ENCODE results near the gene CBFA2T3. TPM values are rescaled to one million over a fixed set of nuclear protein-coding genes. Genes with fewer than 3 reads are reported as not detected.

CBFA2T3 gene
- total RNA-seq, 1 donor: 1.3 TPM

DNA sequence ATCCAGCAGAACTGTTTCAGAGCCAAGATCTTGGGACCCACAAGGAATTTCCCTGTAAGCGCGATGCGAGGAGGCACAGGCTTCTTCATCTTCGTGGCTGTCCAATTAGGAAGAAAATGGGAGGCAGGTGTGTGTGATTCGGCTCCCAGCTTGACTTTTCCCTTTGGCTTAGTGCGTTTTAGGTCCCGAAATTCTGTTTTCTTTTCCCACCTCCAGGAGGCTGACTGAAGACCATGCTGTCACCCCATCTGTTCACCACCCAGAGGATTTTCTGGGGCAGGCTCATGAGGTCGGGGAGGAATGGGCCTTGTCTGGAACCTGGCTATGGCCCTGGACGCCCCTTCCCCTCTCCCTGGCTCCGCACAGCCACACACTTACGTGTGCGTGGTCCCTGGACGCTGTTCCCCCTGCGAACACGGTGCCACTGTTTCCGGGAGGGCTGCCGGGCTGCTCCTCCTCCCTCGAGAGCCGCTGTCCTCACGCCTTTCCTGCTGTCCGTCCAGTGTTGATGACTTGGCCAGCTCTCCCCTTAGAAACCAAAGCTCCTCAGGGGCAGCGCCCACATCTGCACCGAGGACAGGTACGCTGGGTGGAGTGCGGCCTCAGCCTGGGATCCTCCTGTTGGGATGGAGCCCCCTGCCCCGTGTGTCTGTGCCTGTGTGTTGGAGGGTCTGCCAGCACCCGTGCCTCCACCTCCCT, 107.9 kb downstream of the CBFA2T3 start:
- Histone ChIP-seq H3K4me3 (ENCODE audit: low read length) (no peak overlapping the region), H3K4me1 (ENCODE audit: insufficient read depth, low read length) (peaks cover 11% of the 10 kb centered on the region), H3K27me3 (ENCODE audit: insufficient read depth, low read length) (peaks cover 3% of the 10 kb centered on the region)

DNA sequence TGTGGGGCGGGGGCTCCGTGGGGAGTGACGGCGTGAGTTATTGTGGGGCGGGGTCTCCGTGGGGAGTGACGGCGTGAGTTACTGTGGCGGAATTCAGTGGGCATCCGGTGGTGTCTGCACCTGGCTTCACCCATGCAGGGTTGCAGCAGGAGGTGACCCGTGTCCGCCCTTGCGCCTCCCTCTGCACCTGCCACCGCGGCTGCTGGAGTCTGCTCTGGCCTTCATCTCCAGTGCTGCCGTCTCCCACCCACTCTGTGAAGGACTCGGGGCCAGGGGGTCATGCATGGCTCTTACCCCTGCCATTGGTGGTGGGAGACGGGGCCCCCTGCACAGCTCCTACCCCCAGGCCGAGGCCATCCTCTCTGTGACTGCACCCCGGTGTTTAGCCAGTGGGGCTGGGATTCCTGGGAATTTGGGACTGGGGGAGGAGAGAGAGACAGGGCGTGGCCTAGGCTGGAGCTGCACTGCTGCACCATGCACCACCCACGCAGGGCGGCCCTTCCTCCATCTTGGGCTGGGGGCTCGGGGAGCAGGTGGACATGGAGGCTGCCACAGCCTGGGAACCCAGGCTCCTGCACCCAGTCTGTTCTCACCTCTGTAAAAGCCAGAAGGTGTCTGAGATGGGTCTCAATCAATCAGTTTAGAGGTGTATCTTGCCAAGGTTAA, 109.3 kb downstream of the CBFA2T3 start:
- H3K27me3 ChIP-seq (ENCODE audit: insufficient read depth, low read length): peaks cover 3% of the 10 kb centered on the region
- H3K4me1 ChIP-seq (ENCODE audit: insufficient read depth, low read length): peaks cover 11% of the 10 kb centered on the region
- H3K9me3 ChIP-seq (ENCODE audit: low read depth, low read length): no peaks in the 10 kb centered on the region

More for the DNA sequence above, 107.9 kb downstream of the CBFA2T3 start:
- H3K9me3 ChIP-seq (ENCODE audit: low read depth, low read length): no peaks in the 10 kb centered on the region

DNA sequence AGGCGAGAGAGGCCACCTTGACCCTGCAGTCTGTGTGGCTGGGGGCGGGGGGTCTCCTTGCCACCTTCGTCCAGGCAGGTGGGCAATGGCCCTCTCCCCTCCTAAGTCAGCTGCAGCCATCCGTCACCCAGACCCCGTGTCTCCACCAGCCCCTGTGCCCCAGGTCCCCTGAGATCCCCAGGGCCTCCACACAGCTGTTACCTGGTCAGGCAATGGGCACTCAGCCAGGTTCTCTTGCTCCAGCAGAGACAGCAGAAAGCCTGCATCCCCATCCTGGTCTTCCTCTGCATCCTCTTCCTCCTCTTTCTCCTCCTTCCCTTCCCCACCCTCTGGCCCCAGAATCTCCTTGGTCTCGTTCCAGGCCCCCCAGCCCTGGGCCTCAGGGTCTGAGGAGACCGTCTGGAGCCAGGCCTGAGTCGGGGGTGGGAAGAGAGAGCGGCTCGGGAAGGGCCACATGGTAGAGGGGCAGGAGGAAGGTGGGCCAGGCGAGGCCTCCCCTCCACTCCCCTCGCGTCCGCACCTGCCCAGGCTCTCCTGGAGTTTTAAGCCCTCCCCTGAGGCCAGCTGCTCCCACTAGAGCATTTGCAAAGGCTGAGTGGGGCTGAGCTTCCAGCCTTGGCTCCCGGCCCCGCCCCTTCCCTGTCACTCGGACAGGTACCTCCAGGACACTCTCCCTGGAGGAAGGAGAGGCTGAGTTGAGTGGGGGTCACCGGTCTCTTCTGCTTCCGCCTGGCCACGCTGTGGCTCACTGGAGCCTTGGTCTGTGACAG, 110.7 kb downstream of the CBFA2T3 start, which contains the start of gene PABPN1L:
TSS of gene PABPN1L (minus strand) at position 510 of the 770 bp plus-strand sequence. CDS start at position 456, 54 bp downstream.
- no peak within 1 kb of the TSS for H3K4me3 ChIP-seq (ENCODE audit: low read length)

More for the DNA sequence above, 109.3 kb downstream of the CBFA2T3 start:
- no peak overlapping the region for H3K4me3 ChIP-seq (ENCODE audit: low read length)

DNA sequence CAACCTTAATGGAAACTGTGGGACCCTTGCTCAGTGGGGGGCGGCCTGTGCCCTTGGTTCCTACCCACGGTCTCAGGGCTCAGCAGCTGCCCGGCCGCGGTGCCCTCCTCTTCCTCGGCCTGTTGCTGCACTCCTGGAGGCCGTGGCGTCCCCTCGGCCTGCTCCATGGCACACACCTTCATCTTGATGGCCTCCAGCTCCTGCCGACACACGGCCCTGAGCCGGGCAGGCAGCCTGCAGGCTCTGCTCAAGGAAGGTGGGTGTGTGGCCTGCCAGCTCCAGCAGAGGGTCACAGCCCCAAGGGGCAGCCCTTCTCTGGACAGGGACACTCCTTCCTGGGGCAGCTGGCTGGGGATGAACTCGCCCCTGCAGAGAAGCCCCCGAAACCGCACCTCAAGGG, 111.3 kb downstream of the CBFA2T3 start:
- H3K4me1 ChIP-seq (ENCODE audit: insufficient read depth, low read length): peaks cover 5% of the 10 kb centered on the region
- H3K27me3 ChIP-seq (ENCODE audit: insufficient read depth, low read length): peaks cover under 1% of the 10 kb centered on the region
- H3K4me3 ChIP-seq (ENCODE audit: low read length): no peak overlapping the region
- no peaks in the 10 kb centered on the region for H3K9me3 ChIP-seq (ENCODE audit: low read depth, low read length)

More for the DNA sequence above, 110.7 kb downstream of the CBFA2T3 start, which contains the start of gene PABPN1L:
- peaks cover 3% of the 10 kb centered on the region for H3K27me3 ChIP-seq (ENCODE audit: insufficient read depth, low read length)
- no peaks in the 10 kb centered on the region for H3K9me3 ChIP-seq (ENCODE audit: low read depth, low read length)
- H3K4me1 ChIP-seq (ENCODE audit: insufficient read depth, low read length): peaks cover 11% of the 10 kb centered on the region

DNA sequence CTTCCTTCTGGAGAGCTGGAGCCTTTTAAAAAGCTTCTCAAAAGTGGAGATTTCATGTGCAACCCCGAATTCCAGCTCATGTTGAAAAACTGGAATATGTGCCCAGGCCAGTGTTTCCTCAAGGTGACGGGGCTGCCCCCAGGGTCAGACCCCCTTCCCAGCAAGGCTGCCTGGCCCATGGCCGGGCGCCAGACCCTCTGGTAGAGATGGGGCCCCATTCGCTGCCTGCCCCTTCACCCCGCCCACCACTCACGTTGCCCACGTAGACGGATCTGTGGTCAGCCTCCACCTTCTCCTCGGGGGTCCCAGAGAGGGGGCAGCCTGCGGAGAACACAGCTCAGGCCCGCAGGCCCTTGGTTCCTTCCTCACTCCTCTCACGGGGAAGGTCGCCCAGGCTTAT, 111.7 kb downstream of the CBFA2T3 start:
- Histone ChIP-seq H3K9me3 (ENCODE audit: low read depth, low read length) (no peaks in the 10 kb centered on the region), H3K27me3 (ENCODE audit: insufficient read depth, low read length) (no peaks in the 10 kb centered on the region)

DNA sequence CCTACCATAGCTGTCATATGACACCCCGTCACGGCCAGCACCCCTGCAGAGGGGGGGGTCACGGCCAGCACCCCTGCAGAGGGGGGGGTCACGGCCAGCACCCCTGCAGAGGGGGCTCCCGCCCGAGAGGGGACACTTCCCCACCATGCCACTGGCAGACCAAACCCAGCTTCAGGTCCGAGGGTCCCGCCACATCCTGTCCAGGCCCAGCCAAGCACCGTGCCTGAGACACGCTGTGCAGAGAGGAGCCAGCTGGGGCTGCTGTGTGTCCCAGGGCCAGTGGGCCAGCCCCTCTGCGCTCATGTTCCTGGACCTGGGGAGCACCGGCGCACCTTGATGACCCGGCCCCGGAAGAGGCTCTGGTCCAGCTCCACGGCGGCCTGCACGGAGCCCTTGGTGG, 112.5 kb downstream of the CBFA2T3 start:
- H3K4me1 ChIP-seq (ENCODE audit: insufficient read depth, low read length): no peaks in the 10 kb centered on the region
- H3K9me3 ChIP-seq (ENCODE audit: low read depth, low read length): no peaks in the 10 kb centered on the region
- no peaks in the 10 kb centered on the region for H3K27me3 ChIP-seq (ENCODE audit: insufficient read depth, low read length)
- H3K4me3 ChIP-seq (ENCODE audit: low read length): no peak overlapping the region

More for the DNA sequence above, 111.7 kb downstream of the CBFA2T3 start:
- no peak overlapping the region for H3K4me3 ChIP-seq (ENCODE audit: low read length)
- H3K4me1 ChIP-seq (ENCODE audit: insufficient read depth, low read length): peaks cover under 1% of the 10 kb centered on the region

DNA sequence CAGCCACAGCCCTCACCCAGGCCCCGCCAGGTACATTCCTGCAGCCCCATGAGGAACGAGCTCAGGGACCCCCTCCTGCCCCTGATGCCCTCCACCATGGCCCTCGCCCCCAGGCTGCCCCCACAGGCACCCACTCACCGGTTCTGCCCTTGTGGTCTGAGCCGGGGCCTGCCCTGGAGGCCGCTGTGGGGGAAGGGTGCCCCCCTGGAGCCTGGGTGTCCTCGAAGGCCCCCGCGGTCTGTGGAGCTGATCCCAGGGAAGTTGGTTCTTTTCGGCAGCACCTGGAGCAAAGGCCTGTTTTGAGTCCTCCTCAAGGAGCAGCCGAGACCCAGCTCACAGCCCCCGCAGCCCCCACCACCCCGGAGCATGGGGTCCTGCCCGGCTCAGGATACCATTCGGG, 112.9 kb downstream of the CBFA2T3 start:
- Histone ChIP-seq H3K4me1 (ENCODE audit: insufficient read depth, low read length) (no peaks in the 10 kb centered on the region), H3K4me3 (ENCODE audit: low read length) (no peak overlapping the region), H3K9me3 (ENCODE audit: low read depth, low read length) (no peaks in the 10 kb centered on the region), H3K27me3 (ENCODE audit: insufficient read depth, low read length) (no peaks in the 10 kb centered on the region)

DNA sequence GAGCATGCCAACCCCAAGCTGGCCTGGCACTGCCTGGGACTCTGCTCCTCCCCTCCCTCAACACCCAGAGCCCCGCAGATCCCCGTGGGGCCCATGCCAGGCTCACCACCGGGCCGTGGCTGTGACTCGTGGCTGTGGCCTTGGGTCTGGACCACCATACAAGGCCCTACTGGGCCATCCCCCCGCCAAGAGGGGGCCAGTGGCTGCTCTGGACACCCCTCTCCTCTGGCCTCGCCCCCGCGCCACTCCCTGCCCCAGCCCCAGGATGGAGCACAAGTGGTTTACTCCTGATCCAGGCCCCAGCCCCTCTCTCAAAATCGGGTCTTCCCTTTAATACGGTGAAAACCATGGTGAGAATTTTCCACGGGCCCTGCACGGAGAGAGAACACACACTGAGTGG, 113.6 kb downstream of the CBFA2T3 start:
- Histone ChIP-seq H3K27me3 (ENCODE audit: insufficient read depth, low read length) (no peaks in the 10 kb centered on the region), H3K4me3 (ENCODE audit: low read length) (no peak overlapping the region), H3K9me3 (ENCODE audit: low read depth, low read length) (no peaks in the 10 kb centered on the region), H3K4me1 (ENCODE audit: insufficient read depth, low read length) (no peaks in the 10 kb centered on the region)

DNA sequence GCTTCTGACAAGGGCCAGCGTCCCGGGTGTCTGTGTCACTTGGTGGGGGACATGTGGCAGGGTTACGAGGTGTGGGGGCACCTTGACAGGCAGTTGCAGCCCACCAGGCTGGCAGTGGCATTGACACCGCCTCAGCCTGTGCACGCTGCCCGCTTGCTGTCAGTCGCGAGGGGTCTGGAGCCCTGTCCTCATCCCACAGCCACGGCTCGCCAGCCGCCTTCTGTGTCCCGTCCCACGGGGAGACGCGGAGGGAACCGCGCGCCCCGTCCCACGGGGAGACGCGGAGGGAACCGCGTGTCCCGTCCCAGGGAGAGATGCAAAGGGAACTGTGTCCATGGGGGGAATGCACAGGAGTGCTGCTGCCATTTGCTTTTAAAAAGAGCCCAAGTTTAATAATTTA, 114.0 kb downstream of the CBFA2T3 start:
- H3K9me3 ChIP-seq (ENCODE audit: low read depth, low read length): no peaks in the 10 kb centered on the region
- H3K27me3 ChIP-seq (ENCODE audit: insufficient read depth, low read length): no peaks in the 10 kb centered on the region
- peaks cover 4% of the 10 kb centered on the region for H3K4me1 ChIP-seq (ENCODE audit: insufficient read depth, low read length)
- H3K4me3 ChIP-seq (ENCODE audit: low read length): no peak overlapping the region

DNA sequence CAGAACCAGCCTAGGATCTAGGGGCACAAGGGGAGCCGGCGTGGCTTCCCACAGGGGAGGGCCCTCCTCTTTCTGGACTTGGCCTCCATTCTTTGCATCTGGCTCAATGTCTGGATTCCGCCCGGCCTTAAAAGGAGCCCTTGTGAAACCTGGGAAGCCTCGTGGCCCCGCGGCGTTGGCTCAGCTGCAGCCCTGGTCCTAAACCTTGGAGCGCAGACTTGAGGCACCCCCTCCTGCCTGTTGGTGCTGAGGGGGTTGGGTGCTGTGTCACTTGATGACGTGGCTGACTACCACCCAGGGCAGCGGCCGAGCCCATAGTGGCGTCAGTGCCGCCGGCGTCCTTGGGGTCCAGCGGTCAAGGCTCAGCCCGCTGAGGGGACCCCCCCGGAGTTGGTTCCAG, 115.6 kb downstream of the CBFA2T3 start:
- H3K4me3 ChIP-seq (ENCODE audit: low read length): no peak overlapping the region
- H3K9me3 ChIP-seq (ENCODE audit: low read depth, low read length): no peaks in the 10 kb centered on the region
- H3K4me1 ChIP-seq (ENCODE audit: insufficient read depth, low read length): peaks cover 10% of the 10 kb centered on the region
- H3K27me3 ChIP-seq (ENCODE audit: insufficient read depth, low read length): no peaks in the 10 kb centered on the region

DNA sequence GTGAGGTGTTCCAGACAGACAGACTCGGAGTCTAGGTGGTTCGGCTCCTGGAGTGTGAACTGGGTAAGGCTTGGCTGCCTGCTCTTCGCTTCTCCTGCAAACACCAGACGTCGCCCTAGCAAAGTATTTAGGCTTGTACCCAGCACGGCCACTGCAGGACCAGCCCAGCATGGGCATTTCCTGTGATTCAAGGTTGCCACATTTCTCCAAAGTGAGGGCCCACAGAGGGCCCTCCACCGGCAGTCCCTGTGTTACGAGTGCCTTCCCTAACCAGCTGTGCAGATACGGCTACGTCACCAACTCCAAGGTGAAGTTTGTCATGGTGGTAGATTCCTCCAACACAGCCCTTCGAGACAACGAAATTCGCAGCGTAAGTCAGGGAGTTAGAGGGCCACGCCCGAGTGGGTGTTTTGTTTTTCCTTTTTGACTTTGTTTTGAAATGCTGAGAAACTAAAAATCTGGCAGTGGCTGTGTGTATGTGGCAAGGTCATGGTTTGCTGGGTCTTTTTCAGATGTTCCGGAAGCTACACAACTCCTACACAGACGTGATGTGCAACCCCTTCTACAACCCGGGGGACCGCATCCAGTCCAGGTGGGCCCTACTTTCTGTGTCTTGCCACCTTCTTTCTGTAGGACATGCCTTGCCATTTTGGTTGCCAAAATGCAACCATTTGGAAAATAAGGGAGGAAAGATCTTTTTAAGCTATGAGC, 117.5 kb downstream of the CBFA2T3 start:
- Histone ChIP-seq H3K4me1 (ENCODE audit: insufficient read depth, low read length) (peaks cover 28% of the 10 kb centered on the region), H3K4me3 (ENCODE audit: low read length) (no peak overlapping the region), H3K27me3 (ENCODE audit: insufficient read depth, low read length) (no peaks in the 10 kb centered on the region), H3K9me3 (ENCODE audit: low read depth, low read length) (no peaks in the 10 kb centered on the region)

DNA sequence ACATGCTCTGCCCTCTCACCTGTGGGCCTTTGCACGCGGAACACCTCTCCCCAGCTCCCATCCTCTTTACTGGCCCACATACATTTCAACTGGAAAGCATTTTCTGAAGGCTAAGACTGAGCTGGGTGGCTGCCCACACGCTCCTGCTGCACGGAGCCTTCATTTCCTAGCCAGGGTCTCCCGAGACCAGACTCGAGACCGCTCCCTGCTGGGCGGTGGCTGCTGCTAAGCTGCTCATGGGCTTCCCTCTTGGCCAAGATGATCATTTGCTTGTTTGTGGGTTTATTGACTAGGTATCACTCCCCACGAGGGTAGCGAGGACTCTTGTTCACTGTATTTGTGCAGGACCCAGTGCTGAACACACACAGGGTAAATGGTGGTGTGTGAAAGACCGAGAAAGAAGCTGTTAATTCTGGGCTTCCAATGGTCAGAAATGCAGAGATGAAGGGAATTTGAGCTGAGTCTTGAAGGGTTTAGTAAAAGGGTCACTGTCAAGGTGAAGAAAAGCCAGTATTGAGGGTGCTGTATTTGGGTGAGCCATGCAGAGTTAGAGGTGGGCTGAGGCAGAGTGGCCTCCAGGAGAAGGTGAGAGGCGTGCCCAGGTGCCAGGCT, 119.2 kb downstream of the CBFA2T3 start:
- Histone ChIP-seq H3K4me3 (ENCODE audit: low read length) (peak overlapping the region; percentile 97), H3K9me3 (ENCODE audit: low read depth, low read length) (no peaks in the 10 kb centered on the region), H3K4me1 (ENCODE audit: insufficient read depth, low read length) (peaks cover 45% of the 10 kb centered on the region), H3K27me3 (ENCODE audit: insufficient read depth, low read length) (no peaks in the 10 kb centered on the region)

DNA sequence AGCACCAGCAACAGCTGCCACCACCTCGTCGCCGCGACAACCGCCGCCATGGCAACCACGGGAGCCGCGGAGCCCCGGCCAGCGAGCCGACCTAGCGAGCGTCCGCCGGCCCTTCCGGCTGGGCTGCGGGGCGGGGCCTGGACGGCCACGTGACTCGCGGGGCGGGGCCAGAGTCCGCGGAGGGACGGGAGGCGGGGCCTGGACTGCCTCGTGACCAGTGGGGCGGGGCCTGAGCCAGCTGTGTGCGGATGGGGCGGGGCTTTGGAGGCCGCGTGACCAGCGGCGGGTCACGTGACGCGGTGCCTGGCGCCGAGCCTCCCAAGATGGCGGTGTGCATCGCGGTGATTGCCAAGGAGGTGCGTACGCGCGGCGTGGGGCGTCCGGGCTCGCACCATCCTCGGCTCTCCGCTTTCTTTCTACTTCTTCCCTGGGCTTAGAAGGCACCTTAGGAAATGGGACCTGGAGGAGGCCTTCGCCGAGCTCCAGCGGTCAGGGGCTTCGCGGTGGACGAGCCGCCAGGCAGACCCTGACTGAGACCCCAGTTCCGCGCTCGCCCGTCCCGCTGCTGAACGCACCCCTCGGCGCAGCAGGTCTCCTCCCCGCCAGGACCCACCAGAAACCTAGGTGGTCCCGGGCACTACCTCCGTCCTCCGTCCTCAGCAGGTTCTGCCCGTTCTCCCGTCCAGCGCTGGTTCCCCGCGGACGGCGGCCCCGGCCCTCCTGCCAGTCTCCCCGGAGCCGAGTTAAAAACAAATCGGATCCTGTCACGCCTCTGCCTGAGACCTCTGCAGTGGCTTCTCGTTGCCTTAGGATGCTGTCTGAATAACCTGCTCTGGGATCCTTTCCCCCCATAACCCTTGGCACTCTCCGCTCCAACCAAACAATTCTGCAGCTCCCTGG, 119.9 kb downstream of the CBFA2T3 start, which contains the start of the genes GALNS and TRAPPC2L:
TSS of gene GALNS (minus strand) at position 120 of the 900 bp plus-strand sequence. CDS start at position 50, 70 bp downstream.
TSS of gene TRAPPC2L (plus strand) at position 300 of the 900 bp plus-strand sequence. CDS start at position 324, 24 bp downstream.
- Histone ChIP-seq H3K4me3 (ENCODE audit: low read length) (peak within 1 kb of the TSS; percentile 97), H3K9me3 (ENCODE audit: low read depth, low read length) (no peaks in the 10 kb centered on the region), H3K27me3 (ENCODE audit: insufficient read depth, low read length) (no peaks in the 10 kb centered on the region), H3K4me1 (ENCODE audit: insufficient read depth, low read length) (peaks cover 47% of the 10 kb centered on the region)
